ENCODE measurements around the gene SYT15. TPM values are rescaled to one million over a fixed set of nuclear protein-coding genes. Genes with fewer than 3 reads are reported as not detected.
"Not testable (repeated sequence)": the region's sequence is repeated elsewhere in the genome, so short reads cannot be mapped to it uniquely, and the experiment has no call there.

Gene SYT15
- total RNA-seq, 1 donor from 2014 or later = 45.4 TPM

DNA sequence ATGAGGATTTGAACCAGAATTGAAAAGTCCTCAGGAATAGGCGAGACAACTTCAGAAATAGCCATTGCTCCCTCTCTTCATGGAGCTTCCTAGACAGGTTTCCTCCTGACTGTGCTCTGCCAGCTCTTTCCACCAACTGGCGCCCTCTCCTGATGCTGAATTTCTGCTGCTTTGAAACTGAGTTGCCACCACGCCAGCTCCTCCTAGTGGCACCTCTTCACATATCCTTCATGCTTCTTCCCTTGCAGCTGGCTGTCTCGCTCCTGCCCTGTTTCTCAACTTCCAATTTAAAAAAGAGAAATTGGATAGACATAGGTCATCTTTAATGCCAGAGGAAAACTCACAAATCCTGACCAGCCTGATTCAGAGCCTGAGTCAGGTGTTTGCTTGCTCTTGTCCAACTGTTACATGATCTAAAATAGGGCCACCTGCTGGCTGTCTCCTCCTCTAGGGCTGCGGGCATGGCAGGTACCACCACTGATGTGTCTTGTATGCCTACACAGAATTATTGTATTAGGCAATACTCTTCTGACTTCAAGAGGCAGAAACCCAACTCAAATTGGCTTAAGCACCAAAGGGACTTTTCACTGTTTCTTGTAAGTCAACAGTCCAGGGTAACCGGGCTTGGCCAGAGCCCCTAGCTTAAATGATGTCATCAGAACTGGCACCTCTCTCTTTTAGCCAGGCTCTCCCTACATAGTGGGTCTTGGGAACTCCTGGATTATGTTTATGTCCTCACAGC lies 13.2 kb upstream of the SYT15 start:
- H3K27me3 ChIP-seq; H3K4me3 ChIP-seq; H3K36me3 ChIP-seq; intact Hi-C loops (cut with DNase I); H3K4me1 ChIP-seq; H3K27ac ChIP-seq; H3K9me3 ChIP-seq: not testable (repeated sequence)
- DNase-seq (peak; percentile 86), ATAC-seq (peak; percentile 94)
- TF ChIP-seq, protein P1, sequence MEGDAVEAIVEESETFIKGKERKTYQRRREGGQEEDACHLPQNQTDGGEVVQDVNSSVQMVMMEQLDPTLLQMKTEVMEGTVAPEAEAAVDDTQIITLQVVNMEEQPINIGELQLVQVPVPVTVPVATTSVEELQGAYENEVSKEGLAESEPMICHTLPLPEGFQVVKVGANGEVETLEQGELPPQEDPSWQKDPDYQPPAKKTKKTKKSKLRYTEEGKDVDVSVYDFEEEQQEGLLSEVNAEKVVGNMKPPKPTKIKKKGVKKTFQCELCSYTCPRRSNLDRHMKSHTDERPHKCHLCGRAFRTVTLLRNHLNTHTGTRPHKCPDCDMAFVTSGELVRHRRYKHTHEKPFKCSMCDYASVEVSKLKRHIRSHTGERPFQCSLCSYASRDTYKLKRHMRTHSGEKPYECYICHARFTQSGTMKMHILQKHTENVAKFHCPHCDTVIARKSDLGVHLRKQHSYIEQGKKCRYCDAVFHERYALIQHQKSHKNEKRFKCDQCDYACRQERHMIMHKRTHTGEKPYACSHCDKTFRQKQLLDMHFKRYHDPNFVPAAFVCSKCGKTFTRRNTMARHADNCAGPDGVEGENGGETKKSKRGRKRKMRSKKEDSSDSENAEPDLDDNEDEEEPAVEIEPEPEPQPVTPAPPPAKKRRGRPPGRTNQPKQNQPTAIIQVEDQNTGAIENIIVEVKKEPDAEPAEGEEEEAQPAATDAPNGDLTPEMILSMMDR (IDR thresholded peaks at IDR 0.05) = peak; percentile 68

DNA sequence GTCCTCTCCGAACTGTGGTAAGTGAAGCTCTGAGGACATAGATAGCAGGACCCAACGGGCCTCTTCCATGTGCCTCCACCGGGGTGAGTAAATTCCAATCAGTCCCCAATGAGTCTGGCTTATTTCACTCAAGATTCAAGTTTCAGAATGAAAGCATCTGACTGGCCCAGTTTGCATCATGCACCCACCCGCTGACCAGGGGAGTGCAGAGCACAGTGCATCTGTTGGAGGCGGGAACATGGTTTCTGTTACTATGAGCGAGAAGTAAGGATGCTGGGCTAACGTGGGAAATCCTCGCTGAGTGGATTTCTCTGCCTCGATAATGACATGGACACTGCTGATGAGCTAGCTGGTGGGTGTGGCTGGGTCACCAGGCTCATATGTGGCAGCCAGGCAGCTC lies 11.8 kb upstream of the SYT15 start:
- ATAC-seq; H3K9me3 ChIP-seq; H3K36me3 ChIP-seq; intact Hi-C loops (cut with DNase I); H3K4me3 ChIP-seq; H3K27ac ChIP-seq; H3K27me3 ChIP-seq; H3K4me1 ChIP-seq: not testable (repeated sequence)
- DNase-seq = peak; percentile 44

DNA sequence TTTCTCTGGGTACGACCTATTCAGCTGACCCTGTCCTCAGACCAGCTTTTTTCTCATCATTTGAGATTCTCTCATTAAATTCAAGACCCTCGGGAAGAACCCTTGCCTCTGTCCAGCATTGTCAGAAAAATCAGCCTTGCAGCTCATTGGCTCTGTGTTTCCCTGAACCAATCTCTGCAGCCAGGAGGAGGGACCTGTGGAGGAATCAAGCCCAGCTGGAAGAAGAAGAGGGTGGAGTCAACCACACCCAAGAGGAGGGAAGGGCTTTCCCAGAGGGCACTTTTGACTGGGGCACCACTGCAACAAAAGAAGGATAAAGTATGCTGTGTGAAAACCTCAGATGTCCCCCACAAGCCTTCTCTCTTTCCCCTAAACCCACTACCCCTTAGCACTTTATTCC lies 8.3 kb upstream of the SYT15 start:
- DNase-seq; H3K4me3 ChIP-seq; H3K36me3 ChIP-seq; intact Hi-C loops (cut with DNase I); H3K27me3 ChIP-seq; H3K9me3 ChIP-seq; H3K27ac ChIP-seq; ATAC-seq; H3K4me1 ChIP-seq: not testable (repeated sequence)

DNA sequence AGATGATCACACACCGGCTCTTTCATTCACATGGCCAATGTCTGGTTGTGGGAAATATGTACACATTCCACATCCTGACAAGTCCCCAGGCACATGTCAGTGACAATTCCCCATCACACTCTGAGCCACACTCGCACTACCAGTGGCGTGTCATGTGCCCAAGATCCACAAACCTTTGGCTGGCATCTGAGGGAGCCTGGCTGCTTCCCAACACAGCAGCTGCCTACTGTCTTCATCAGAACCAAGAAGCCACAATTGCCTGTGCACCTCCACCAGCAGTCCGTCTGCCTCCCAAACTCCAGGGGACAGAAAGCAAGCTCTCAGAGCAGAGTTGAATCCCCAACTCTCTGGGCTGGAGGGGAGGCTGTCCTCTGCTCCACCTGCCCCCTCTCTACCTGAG lies 6.2 kb upstream of the SYT15 start:
- H3K36me3 ChIP-seq; intact Hi-C loops (cut with DNase I); ATAC-seq; H3K4me3 ChIP-seq; H3K9me3 ChIP-seq; H3K4me1 ChIP-seq; H3K27me3 ChIP-seq; H3K27ac ChIP-seq: not testable (repeated sequence)
- DNase-seq = peak; percentile 60

DNA sequence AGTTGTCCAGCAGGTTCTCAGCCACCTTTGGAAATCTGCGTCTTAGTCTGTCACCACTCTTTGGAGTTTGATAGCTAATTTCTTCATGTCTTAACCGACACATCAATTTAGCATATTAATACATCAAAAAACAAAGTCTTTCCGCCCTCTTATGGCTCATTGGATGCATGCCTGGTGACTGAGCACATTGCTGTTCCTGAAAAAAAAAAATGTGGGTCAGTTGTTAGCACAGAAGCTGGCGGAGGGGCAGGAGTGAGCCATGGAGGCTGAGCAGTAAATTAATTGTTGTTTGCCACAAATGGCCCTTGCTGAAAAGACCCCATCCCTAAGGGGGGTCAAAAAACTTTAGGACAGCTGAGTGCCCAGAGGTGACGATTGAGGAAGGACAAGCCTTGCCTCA lies 5.6 kb upstream of the SYT15 start:
- peak; percentile 21 for DNase-seq
- H3K4me3 ChIP-seq; H3K27ac ChIP-seq; H3K36me3 ChIP-seq; H3K9me3 ChIP-seq; H3K4me1 ChIP-seq; intact Hi-C loops (cut with DNase I); ATAC-seq; H3K27me3 ChIP-seq: not testable (repeated sequence)

DNA sequence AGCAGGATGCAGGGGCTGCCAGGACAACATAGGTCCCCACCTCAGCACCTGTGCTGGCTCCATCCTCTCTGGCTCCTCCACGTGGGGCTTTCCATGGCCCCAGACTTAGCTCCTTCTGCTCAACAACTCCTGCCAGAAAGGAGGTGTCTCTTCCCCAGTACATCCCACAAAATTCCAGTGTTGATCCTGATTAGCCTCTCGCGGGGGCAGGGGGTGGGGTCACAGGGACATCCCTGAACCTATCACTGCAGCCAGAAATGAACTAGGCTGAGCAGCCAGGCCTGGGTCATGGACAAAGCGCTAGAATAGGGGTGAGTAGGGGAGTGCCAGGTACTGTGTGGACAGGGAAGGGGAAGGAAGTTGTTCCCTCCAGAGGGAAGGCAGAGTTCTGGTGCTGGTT lies 5.0 kb upstream of the SYT15 start:
- ATAC-seq; H3K36me3 ChIP-seq; H3K4me1 ChIP-seq; H3K27me3 ChIP-seq; intact Hi-C loops (cut with DNase I); H3K9me3 ChIP-seq; H3K27ac ChIP-seq; H3K4me3 ChIP-seq: not testable (repeated sequence)
- DNase-seq = peak; percentile 30

DNA sequence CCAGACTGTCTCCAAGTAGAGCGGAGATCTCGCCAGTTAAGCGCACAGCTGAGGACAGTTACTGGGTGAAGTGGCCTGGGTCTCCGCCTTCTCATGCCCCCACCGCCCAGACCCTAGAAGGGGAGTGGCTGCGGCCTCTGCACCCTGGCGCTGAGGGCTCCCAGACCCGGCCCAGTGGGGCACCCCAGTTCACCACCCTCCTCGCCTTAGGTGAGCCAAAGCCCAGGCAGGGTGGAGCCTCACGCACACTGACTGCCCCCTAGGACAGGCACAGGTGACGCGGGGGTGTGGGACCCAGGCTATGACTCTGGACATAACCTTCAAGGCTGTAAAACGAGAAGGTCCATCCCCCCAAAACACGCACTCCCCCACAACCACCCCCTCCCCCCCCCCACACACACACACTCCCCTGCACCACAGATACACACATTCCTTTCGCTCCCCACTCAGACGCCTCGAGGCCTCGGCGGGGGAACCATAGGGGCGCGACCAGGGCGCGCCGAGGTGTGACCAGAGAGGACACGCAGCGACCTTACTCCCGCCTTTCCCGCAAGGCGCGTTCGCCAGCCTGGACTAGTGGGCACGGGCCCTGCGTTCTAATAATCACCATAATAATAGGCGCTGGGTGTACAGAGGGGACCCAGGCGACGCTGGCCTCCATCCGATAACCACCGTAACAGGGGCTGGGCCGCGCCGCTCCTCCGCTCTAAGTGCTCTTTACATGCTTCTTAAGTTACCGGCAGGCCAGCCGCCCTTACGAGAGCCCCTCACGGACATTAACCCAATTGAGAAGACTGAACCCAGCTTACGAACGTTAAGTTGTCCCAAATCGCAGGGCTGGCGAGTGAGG lies 1.1 kb upstream of the SYT15 start:
- H3K27me3 ChIP-seq; intact Hi-C loops (cut with DNase I); H3K27ac ChIP-seq; H3K4me1 ChIP-seq; H3K9me3 ChIP-seq; H3K36me3 ChIP-seq; ATAC-seq: not testable (repeated sequence)
- peak; percentile 64 for DNase-seq
- H3K4me3 ChIP-seq = peak overlapping the region; percentile 40

DNA sequence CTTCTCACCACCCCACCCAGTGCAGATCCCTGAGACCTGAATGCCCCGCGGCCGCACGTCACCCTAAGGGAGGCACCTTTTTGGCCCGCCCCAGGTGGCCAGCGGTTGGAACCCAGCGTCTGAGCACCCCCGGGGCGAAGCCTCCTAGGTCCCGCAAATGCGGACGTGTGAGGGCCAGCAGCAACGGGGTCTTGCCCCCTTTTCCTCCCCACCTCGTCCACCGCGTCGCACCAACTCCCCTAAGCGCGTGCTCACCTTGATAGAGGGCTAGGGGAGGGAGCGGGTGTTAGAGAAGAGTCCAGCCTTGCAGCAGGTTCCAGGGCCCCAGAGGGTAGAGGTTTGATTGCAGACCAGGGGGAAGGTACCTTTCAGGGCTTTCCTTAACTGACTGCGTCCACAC lies 450 bp downstream of the SYT15 start:
- H3K27ac ChIP-seq; H3K4me3 ChIP-seq; H3K27me3 ChIP-seq; H3K9me3 ChIP-seq; intact Hi-C loops (cut with DNase I); H3K4me1 ChIP-seq; H3K36me3 ChIP-seq: not testable (repeated sequence)
- ATAC-seq (peak; percentile 3), DNase-seq (peak; percentile 57)

DNA sequence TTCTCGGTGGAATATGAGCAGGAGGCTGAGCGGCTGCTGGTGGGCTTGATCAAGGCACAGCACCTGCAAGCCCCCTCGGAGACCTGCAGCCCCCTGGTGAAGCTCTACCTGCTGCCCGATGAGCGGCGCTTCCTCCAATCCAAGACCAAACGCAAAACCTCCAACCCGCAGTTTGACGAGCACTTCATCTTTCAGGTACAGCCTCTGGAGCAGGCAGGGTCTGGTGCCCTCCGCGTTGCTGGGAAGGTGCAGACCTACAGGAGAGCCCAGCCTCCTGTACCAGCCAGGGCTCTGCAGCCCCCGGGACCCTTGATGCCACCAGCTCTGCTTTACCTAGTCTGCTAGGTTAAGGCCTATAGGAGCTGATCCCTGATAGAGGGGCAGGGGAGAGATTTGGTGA lies 3.1 kb downstream of the SYT15 start:
- H3K36me3 ChIP-seq; H3K27me3 ChIP-seq; H3K27ac ChIP-seq; intact Hi-C loops (cut with DNase I); ATAC-seq; H3K4me3 ChIP-seq; H3K9me3 ChIP-seq; H3K4me1 ChIP-seq: not testable (repeated sequence)
- peak; percentile 54 for DNase-seq

DNA sequence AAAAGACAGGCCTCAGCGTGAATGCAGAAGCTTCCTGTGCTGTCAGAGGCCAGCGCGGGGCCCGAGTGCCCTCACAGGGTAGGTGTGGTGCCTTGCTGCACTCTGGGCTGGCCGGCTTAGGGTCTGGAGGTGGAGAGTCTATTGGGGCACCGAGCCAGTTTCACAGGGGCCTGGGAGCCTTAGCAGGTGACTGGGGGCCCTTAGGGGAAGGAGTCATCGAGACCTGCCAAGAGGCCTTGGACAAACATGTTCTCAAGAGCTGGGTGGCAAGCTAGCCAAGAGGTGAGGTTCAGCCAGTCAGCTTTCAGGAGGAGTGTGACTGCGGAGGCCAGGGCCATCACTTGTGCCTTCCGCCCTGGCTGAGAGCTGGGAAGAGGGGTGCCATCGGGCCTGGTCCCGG lies 3.6 kb downstream of the SYT15 start:
- intact Hi-C loops (cut with DNase I); H3K27ac ChIP-seq; H3K9me3 ChIP-seq; H3K4me1 ChIP-seq; H3K36me3 ChIP-seq; H3K4me3 ChIP-seq; DNase-seq; H3K27me3 ChIP-seq: not testable (repeated sequence)
- ATAC-seq = peak; percentile 80

DNA sequence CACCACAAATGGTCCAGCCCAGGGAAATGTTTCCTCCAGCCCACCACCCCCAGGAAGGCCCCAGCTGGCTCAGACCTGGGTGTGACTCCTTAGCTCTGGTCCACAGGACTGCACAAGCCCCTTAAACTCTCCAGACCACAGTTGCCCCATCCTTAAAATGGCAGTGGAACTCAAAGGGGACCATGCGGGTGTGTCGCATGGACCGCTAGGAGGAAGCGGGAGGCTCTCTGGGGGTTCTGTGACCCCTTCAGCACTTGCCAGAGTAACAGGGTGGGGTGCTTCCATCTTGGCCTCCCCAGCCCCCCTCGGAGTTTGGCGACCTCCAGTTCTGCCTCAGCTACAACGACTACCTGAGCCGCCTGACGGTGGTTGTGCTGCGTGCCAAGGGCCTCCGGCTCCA lies 5.3 kb downstream of the SYT15 start:
- H3K4me3 ChIP-seq; H3K27me3 ChIP-seq; H3K36me3 ChIP-seq; H3K9me3 ChIP-seq; H3K4me1 ChIP-seq; intact Hi-C loops (cut with DNase I); ATAC-seq; H3K27ac ChIP-seq: not testable (repeated sequence)
- DNase-seq = peak; percentile 55

DNA sequence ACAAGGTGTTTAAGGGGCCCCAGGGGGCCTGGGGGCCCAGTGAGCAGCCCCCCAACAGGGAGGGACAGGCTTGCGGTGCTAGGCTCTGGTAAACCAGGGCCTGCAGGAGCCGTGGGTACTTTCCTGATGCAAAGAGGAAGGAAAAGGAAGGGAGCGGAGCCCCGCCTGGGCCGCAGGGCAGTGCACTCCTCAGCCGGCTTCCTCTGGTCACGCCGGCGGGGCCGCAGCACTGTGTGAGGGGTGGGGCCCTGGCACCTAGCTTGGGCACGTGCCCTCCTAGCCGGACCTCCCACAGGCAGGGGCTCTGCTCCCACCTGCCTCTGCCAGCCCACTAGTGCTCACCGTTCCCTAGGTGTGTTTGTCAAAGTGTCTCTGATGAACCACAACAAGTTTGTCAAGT lies 6.3 kb downstream of the SYT15 start:
- H3K4me3 ChIP-seq; H3K9me3 ChIP-seq; H3K4me1 ChIP-seq; DNase-seq; H3K27me3 ChIP-seq; H3K36me3 ChIP-seq; H3K27ac ChIP-seq; intact Hi-C loops (cut with DNase I): not testable (repeated sequence)
- ATAC-seq = peak; percentile 3

DNA sequence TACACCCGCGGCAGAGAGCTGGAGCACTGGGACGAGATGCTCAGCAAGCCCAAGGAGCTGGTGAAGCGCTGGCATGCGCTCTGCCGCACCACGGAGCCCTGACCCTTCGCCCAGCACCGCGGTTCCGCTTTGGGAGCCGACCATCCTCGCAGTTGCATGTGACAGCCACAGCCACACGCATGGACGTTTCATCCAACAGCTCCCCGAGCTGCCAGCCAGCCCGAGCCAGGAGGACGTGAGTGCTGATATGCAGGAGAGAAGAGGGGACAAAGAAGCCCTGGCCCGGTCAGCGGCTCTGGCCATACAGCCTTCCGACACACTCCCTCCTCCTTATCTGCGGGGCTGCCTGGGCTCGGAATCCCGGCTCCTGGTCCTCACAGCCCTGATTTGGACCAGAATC lies 8.6 kb downstream of the SYT15 start:
- H3K36me3 ChIP-seq; ATAC-seq; intact Hi-C loops (cut with DNase I); H3K4me3 ChIP-seq; DNase-seq; H3K9me3 ChIP-seq; H3K4me1 ChIP-seq; H3K27me3 ChIP-seq; H3K27ac ChIP-seq: not testable (repeated sequence)

Data from upper lobe of right lung (tissue), 1 donor.